ENCODE data around the gene ZNF500.

ZNF500 gene

GRCh38 chr16:4768549-4769305 lies 1.8 kb upstream of the ZNF500 start:
- peak; percentile 64 for DNase-seq

- DNase-seq = no peak
Observed at GRCh38 chr16:4767872-4768548, 1.0 kb upstream of the ZNF500 start.

- no peak for DNase-seq
Observed at GRCh38 chr16:4765511-4766474, 1.2 kb downstream of the ZNF500 start.

- DNase-seq = no peak
Observed at GRCh38 chr16:4763791-4764190, 3.2 kb downstream of the ZNF500 start.

- DNase-seq = no peak
Observed at GRCh38 chr16:4762205-4762604, 4.8 kb downstream of the ZNF500 start.

GRCh38 chr16:4760221-4760910 lies 6.6 kb downstream of the ZNF500 start:
- no peak for DNase-seq

- DNase-seq = no peak
Observed at GRCh38 chr16:4755687-4756086, 11.3 kb downstream of the ZNF500 start.

- no peak for DNase-seq
Observed at GRCh38 chr16:4754865-4755264, 12.1 kb downstream of the ZNF500 start.

- no peak for DNase-seq
Observed at GRCh38 chr16:4753227-4753626, 13.7 kb downstream of the ZNF500 start.

GRCh38 chr16:4752351-4753100 lies 14.4 kb downstream of the ZNF500 start:
- DNase-seq = no peak

- no peak for DNase-seq
Observed at GRCh38 chr16:4750896-4751295, 16.1 kb downstream of the ZNF500 start.

GRCh38 chr16:4749700-4750257 lies 17.2 kb downstream of the ZNF500 start:
- DNase-seq = no peak

GRCh38 chr16:4748682-4749411 lies 18.1 kb downstream of the ZNF500 start:
- no peak for DNase-seq

GRCh38 chr16:4747906-4748681 lies 18.9 kb downstream of the ZNF500 start:
- no peak for DNase-seq

- no peak for DNase-seq
Observed at GRCh38 chr16:4746991-4747574, 19.9 kb downstream of the ZNF500 start.

- DNase-seq = no peak
Observed at GRCh38 chr16:4746215-4746614, 20.7 kb downstream of the ZNF500 start.

GRCh38 chr16:4745274-4745569 lies 21.7 kb downstream of the ZNF500 start:
- DNase-seq = no peak

- DNase-seq = no peak
Observed at GRCh38 chr16:4744555-4745273, 22.2 kb downstream of the ZNF500 start.

GRCh38 chr16:4743226-4743878 lies 23.6 kb downstream of the ZNF500 start:
- no peak for DNase-seq

All from activated CD4-positive, alpha-beta T cell treated with anti-CD3 and anti-CD28 coated beads for 1 hour (primary cell).